ENCODE data around the gene HDAC4.

HDAC4 gene

GRCh38 chr2:239341146-239341732, 59.6 kb downstream of the HDAC4 start:
- TF ChIP-seq EZH2 (IDR thresholded peaks at IDR 0.05; ENCODE audit: borderline replicate concordance, low read length) (no peak), CTCF (IDR thresholded peaks at IDR 0.05; ENCODE audit: low read length) (no peak)
- 0 out of 2 replicates have a peak, but pooled peaks cover 3% of the 10 kb centered on the region for H3K27me3 ChIP-seq (ENCODE audit: insufficient read depth, low read length)
- no peak overlapping the region for H3K27ac ChIP-seq (ENCODE audit: low read depth, low read length, poor library complexity, severe bottlenecking)
- no peaks in the 10 kb centered on the region for H3F3A ChIP-seq (ENCODE audit: insufficient read depth, low read length)
- H3K36me3 ChIP-seq (ENCODE audit: insufficient read depth, low read length): no peaks in the 10 kb centered on the region
- no peaks in the 10 kb centered on the region for H4K20me1 ChIP-seq (ENCODE audit: insufficient read depth, low read length)
- H3K4me1 ChIP-seq (ENCODE audit: insufficient read depth, low read length, severe bottlenecking): no peaks in the 10 kb centered on the region
- no peak overlapping the region for H2AFZ ChIP-seq (ENCODE audit: low read length)
- H3K9me2 ChIP-seq (ENCODE audit: low read depth, low read length): no peaks in the 10 kb centered on the region
- H3K4me3 ChIP-seq (ENCODE audit: low read depth, low read length, poor library complexity, severe bottlenecking): no peak overlapping the region
- no peaks in the 10 kb centered on the region for H3K79me2 ChIP-seq (ENCODE audit: insufficient read depth, low read length)
- H3K4me2 ChIP-seq (ENCODE audit: low read length): no peak overlapping the region
- H3K9ac ChIP-seq (ENCODE audit: low read length): no peak overlapping the region
- no peaks in the 10 kb centered on the region for H3K9me3 ChIP-seq (ENCODE audit: low read length)

GRCh38 chr2:239339726-239340601, 60.9 kb downstream of the HDAC4 start:
- Histone ChIP-seq H3K79me2 (ENCODE audit: insufficient read depth, low read length) (no peaks in the 10 kb centered on the region), H3K9ac (ENCODE audit: low read length) (no peak overlapping the region), H2AFZ (ENCODE audit: low read length) (no peak overlapping the region), H4K20me1 (ENCODE audit: insufficient read depth, low read length) (no peaks in the 10 kb centered on the region), H3K9me2 (ENCODE audit: low read depth, low read length) (no peaks in the 10 kb centered on the region), H3F3A (ENCODE audit: insufficient read depth, low read length) (no peaks in the 10 kb centered on the region), H3K4me1 (ENCODE audit: insufficient read depth, low read length, severe bottlenecking) (no peaks in the 10 kb centered on the region), H3K36me3 (ENCODE audit: insufficient read depth, low read length) (no peaks in the 10 kb centered on the region), H3K27me3 (ENCODE audit: insufficient read depth, low read length) (0 out of 2 replicates have a peak, but pooled peaks cover 3% of the 10 kb centered on the region), H3K4me2 (ENCODE audit: low read length) (no peak overlapping the region), H3K4me3 (ENCODE audit: low read depth, low read length, poor library complexity, severe bottlenecking) (no peak overlapping the region), H3K9me3 (ENCODE audit: low read length) (no peaks in the 10 kb centered on the region), H3K27ac (ENCODE audit: low read depth, low read length, poor library complexity, severe bottlenecking) (no peak overlapping the region)
- no peak for TF ChIP-seq EZH2 (IDR thresholded peaks at IDR 0.05; ENCODE audit: borderline replicate concordance, low read length)
- TF ChIP-seq CTCF (IDR thresholded peaks at IDR 0.05; ENCODE audit: low read length): no peak

- TF ChIP-seq EZH2 (IDR thresholded peaks at IDR 0.05; ENCODE audit: borderline replicate concordance, low read length): no peak
- TF ChIP-seq CTCF (IDR thresholded peaks at IDR 0.05; ENCODE audit: low read length): no peak
- no peaks in the 10 kb centered on the region for H3K9me3 ChIP-seq (ENCODE audit: low read length)
- H3K9me2 ChIP-seq (ENCODE audit: low read depth, low read length): no peaks in the 10 kb centered on the region
- no peaks in the 10 kb centered on the region for H3K4me1 ChIP-seq (ENCODE audit: insufficient read depth, low read length, severe bottlenecking)
- H3K27me3 ChIP-seq (ENCODE audit: insufficient read depth, low read length): 0 out of 2 replicates have a peak, but pooled peaks cover 3% of the 10 kb centered on the region
- no peaks in the 10 kb centered on the region for H4K20me1 ChIP-seq (ENCODE audit: insufficient read depth, low read length)
- no peaks in the 10 kb centered on the region for H3K79me2 ChIP-seq (ENCODE audit: insufficient read depth, low read length)
- no peak overlapping the region for H3K9ac ChIP-seq (ENCODE audit: low read length)
- no peak overlapping the region for H3K4me2 ChIP-seq (ENCODE audit: low read length)
- no peaks in the 10 kb centered on the region for H3K36me3 ChIP-seq (ENCODE audit: insufficient read depth, low read length)
- no peak overlapping the region for H3K27ac ChIP-seq (ENCODE audit: low read depth, low read length, poor library complexity, severe bottlenecking)
- no peaks in the 10 kb centered on the region for H3F3A ChIP-seq (ENCODE audit: insufficient read depth, low read length)
- no peak overlapping the region for H2AFZ ChIP-seq (ENCODE audit: low read length)
- no peak overlapping the region for H3K4me3 ChIP-seq (ENCODE audit: low read depth, low read length, poor library complexity, severe bottlenecking)
These were observed 61.6 kb downstream of the HDAC4 start for GRCh38 chr2:239339241-239339640.
